K562 (cell line): ENCODE results near the gene ADPRH. TPM values are rescaled to one million over a fixed set of nuclear protein-coding genes. Genes with fewer than 3 reads are reported as not detected.
A peak's percentile ranks its signal among the peaks of the same experiment; 100 is the strongest.

ENCODE experiments used
- ATAC-seq: fragments of 200-7000 bp; cut with Tn5 transposase; 3 replicates; pipeline ENCODE4 v1.9.1; 2020; ENCODE audit warnings: moderate library complexity
- BruUV-seq: library from RNA; stranded (reverse); fragments of 400-500 nt; replicated peaks from 2 replicates; lab custom pipeline; 2021; lab: Mats Ljungman, UMichigan
- CTCF ChIA-PET: fragments of 300-600 bp; formaldehyde crosslinking; extraction: SDS; loops from one replicate; lab custom pipeline; 2021; ENCODE audit warnings: low intra/inter-chr PET ratio; lab: Yijun Ruan, JAX
- POLR2A ChIA-PET: fragments of 300-600, 350-650 bp; sonication (Branson Sonifier 250); formaldehyde crosslinking; extraction: SDS; loops from one replicate; lab custom pipeline; 2021; ENCODE audit warnings: antibody characterized with exemption, inconsistent platforms; lab: Yijun Ruan, JAX
- DNase-seq, 4 experiments: peaks; one replicate each; pipeline versions ENCODE4 v3.0.0 to v3.0.0-alpha.2; 2011 to 2018; ENCODE audit warnings: low spot score in 3 of 4, mixed read lengths in 3 of 4; ENCODE audit errors: extremely low read depth in 1 of 4
- FAIRE-seq: peaks from 2 replicates; lab custom pipeline; 2011; peaks lifted over from hg19 to GRCh38; lab: Jason Lieb, UNC
- H2AFZ ChIP-seq: 2 replicates; pipeline ENCODE4 v1.6.0; 2011; ENCODE audit warnings: low read depth, low read length, control low read depth, inconsistent platforms
- H3K27ac ChIP-seq: fragments of 200-600 bp; 3 replicates; pipeline ENCODE4 v1.8.0; 2011; ENCODE audit warnings: low read depth, mild to moderate bottlenecking, control low read depth, inconsistent platforms, low read length, moderate library complexity, mixed read lengths; ENCODE audit errors: extremely low read depth
- H3K27me3 ChIP-seq, 2 experiments: fragments of 300-600 bp in 1 of 2; 2 replicates in 1 of 2; 3 replicates in 1 of 2; pipeline versions ENCODE4 v1.6.0 to v1.8.0; 2011; ENCODE audit warnings: inconsistent platforms in 2 of 2, low read length in 2 of 2, mild to moderate bottlenecking in 1 of 2, mixed read lengths in 1 of 2, moderate library complexity in 1 of 2; ENCODE audit not compliant: control insufficient read depth in 2 of 2, insufficient read depth in 2 of 2
- H3K36me3 ChIP-seq: fragments of 300-600 bp; 3 replicates; pipeline ENCODE4 v1.8.0; 2011; ENCODE audit warnings: mild to moderate bottlenecking, low read length, inconsistent platforms; ENCODE audit not compliant: control insufficient read depth, insufficient read depth
- H3K4me1 ChIP-seq, 2 experiments: fragments of 200-600 bp in 1 of 2; replicated peaks in 1 of 2; 2 replicates in 1 of 2; 3 replicates in 1 of 2; pipeline versions ENCODE4 v1.5.1 to v1.8.0; 2011; ENCODE audit warnings: inconsistent platforms in 2 of 2, low read length in 2 of 2, mild to moderate bottlenecking in 1 of 2, mixed read lengths in 1 of 2, moderate library complexity in 1 of 2; ENCODE audit not compliant: control insufficient read depth in 2 of 2, insufficient read depth in 2 of 2
- H3K4me2 ChIP-seq: 2 replicates; pipeline ENCODE4 v1.6.1; 2011; ENCODE audit warnings: low read length, control low read depth, inconsistent platforms, mixed read lengths; ENCODE audit not compliant: insufficient read depth
- H3K4me3 ChIP-seq: fragments of 200-600 bp; sonication (generic), shearing (Covaris generic); 2 replicates; pipeline ENCODE4 v1.5.1; 2016; ENCODE audit warnings: control low read depth, inconsistent platforms
- H3K79me2 ChIP-seq: fragments of 200-600 bp; 3 replicates; pipeline ENCODE4 v1.8.0; 2011; ENCODE audit warnings: low read length, inconsistent platforms; ENCODE audit not compliant: control insufficient read depth, insufficient read depth
- H3K9ac ChIP-seq, 2 experiments: 2 replicates each; pipeline versions ENCODE4 v1.6.0 to v1.6.1; 2011; ENCODE audit warnings: low read depth in 2 of 2, low read length in 2 of 2, control low read depth in 1 of 2, inconsistent platforms in 1 of 2, mild to moderate bottlenecking in 1 of 2, mixed read lengths in 1 of 2; ENCODE audit not compliant: insufficient read depth in 1 of 2
- H3K9me1 ChIP-seq: one replicate; pipeline ENCODE4 v1.6.0; 2011; ENCODE audit warnings: inconsistent platforms, mild to moderate bottlenecking, low read length, moderate library complexity; ENCODE audit not compliant: control insufficient read depth, insufficient read depth
- H3K9me3 ChIP-seq: replicated peaks from 2 replicates; pipeline ENCODE4 v1.5.1; 2011; ENCODE audit warnings: low read depth, low read length, inconsistent platforms; ENCODE audit not compliant: control insufficient read depth, insufficient read depth
- H4K20me1 ChIP-seq: replicated peaks from 2 replicates; pipeline ENCODE4 v1.6.1; 2011; ENCODE audit warnings: low read length, inconsistent platforms, mixed read lengths; ENCODE audit not compliant: control insufficient read depth, insufficient read depth
- WGBS: fragments of 100-300 bp; shearing (Covaris generic); methylation state at CpG from one replicate; pipeline ENCODE4 v1.1.6; 2016; ENCODE audit warnings: low coverage, mixed read lengths; ENCODE audit not compliant: insufficient coverage; ENCODE audit errors: missing lambda C conversion rate; 5-methylcytosine and 5-hydroxymethylcytosine counted together
- in situ Hi-C: fragments of 300-500 bp; cut with MboI; formaldehyde crosslinking; loops from 4 replicates; pipeline ENCODE4 v1.15.0; 2018; ENCODE audit warnings: inconsistent platforms, mixed read lengths
- intact Hi-C: fragments of 100-400 bp; cut with micrococcal nuclease; formaldehyde crosslinking; loops from 2 replicates; pipeline ENCODE4 v1.14.2; 2022
- polyA plus RNA-seq, 8 experiments: library from polyadenylated mRNA; depleted of rRNA in 4 of 8; stranded (reverse) in 5 of 8; unstranded in 3 of 8; fragments of >200 nt; fragmentation: Nextera tagmentation in 2 of 8; fragmentation: Illumina TruSeq in 1 of 8; extraction: Ambion mirVana in 2 of 8; extraction: Trizol in 1 of 8; gene quantifications; 2 replicates each; pipeline versions ENCODE4 v1.2.1 to v1.2.3, GENCODE V29; 2011 to 2014; ENCODE audit warnings: inconsistent platforms in 1 of 8, missing spikeins in 1 of 8
- total RNA-seq, 7 experiments: library from RNA; depleted of rRNA in 6 of 7; stranded (reverse); fragments of >200 nt in 6 of 7; fragmentation: Illumina TruSeq in 2 of 7; extraction: Trizol in 2 of 7; gene quantifications; 2 replicates each; pipeline versions ENCODE4 v1.2.1 to v1.2.3, GENCODE V29; 2011 to 2021; ENCODE audit warnings: low replicate concordance in 1 of 7
- TF ChIP-seq, protein P1 (sequence below): fragments of 200-400 bp; formaldehyde crosslinking; IDR thresholded peaks from 2 replicates; pipeline ENCODE4 v1.6.1; 2017; ENCODE audit warnings: mild to moderate bottlenecking, low read depth, low read length, moderate library complexity

The ADPRH gene
- total and polyA plus RNA-seq, 9 of the 15 experiments (the other 6 are each of a cell fraction or from before 2014, with no cell fraction given) = 0.01 to 1.4 (median 0.65) TPM

DNA sequence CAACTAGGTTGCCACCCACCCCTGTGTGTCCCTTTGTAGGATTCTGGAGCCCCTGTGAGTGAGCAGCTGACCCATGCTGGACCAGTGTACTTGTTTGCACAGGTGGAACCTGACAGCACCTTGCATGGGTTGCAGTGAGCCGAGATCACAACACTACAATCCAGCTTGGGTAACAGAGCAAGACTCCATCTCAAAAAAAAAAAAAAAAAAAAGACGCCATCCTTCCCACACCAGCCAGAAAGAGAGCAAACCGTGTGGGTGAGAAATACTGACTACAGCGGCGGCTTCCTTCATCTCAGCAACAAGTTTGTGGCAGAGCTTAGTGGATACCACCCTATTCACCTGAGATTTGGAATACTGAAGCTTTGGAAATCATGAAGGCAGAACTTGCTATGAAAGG lies 19.1 kb upstream of the ADPRH start:
- H3K4me1 ChIP-seq = peaks cover 0 to 12% of the 10 kb centered on the region in 2 experiments; a peak in 3 of 5 replicates
- peak overlapping the region; percentile 89 for H2AFZ ChIP-seq
- ChIA-PET CTCF (no interaction called here), POLR2A (interaction anchor here (0.6 kb wide), 1 partner anchor 1997 kb away, joined by 3 read pairs; no protein-coding TSS in a partner anchor)
- WGBS = 80% methylated on average over 2 of the region's 5 CpGs
- H3K9ac ChIP-seq = no peak overlapping the region; a peak in 1 of 4 replicates
- no peak for ATAC-seq
- BruUV-seq = no TSS peak
- intact Hi-C loops = no loop called here
- H4K20me1 ChIP-seq = no peaks in the 10 kb centered on the region
- in situ Hi-C loops = no loop called here
- no peak overlapping the region for H3K27ac ChIP-seq
- H3K9me3 ChIP-seq = no peaks in the 10 kb centered on the region
- H3K27me3 ChIP-seq = no peaks in the 10 kb centered on the region
- no peaks in the 10 kb centered on the region for H3K36me3 ChIP-seq
- TF ChIP-seq, protein P1, sequence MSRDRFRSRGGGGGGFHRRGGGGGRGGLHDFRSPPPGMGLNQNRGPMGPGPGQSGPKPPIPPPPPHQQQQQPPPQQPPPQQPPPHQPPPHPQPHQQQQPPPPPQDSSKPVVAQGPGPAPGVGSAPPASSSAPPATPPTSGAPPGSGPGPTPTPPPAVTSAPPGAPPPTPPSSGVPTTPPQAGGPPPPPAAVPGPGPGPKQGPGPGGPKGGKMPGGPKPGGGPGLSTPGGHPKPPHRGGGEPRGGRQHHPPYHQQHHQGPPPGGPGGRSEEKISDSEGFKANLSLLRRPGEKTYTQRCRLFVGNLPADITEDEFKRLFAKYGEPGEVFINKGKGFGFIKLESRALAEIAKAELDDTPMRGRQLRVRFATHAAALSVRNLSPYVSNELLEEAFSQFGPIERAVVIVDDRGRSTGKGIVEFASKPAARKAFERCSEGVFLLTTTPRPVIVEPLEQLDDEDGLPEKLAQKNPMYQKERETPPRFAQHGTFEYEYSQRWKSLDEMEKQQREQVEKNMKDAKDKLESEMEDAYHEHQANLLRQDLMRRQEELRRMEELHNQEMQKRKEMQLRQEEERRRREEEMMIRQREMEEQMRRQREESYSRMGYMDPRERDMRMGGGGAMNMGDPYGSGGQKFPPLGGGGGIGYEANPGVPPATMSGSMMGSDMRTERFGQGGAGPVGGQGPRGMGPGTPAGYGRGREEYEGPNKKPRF = no peak
- TF ChIP-seq, all 486 proteins: peak for 0
- Histone ChIP-seq H3K79me2 (peaks cover 8% of the 10 kb centered on the region; the same call in 1 of the 3 replicates), H3K4me3 (no peak overlapping the region), H3K9me1 (no peaks in the 10 kb centered on the region), H3K4me2 (no peak overlapping the region)
- FAIRE-seq = no peak
- no peak for DNase-seq
